ENCODE data around the gene WFDC8. TPM values are rescaled to one million over a fixed set of nuclear protein-coding genes. Genes with fewer than 3 reads are reported as not detected.

The WFDC8 gene
- total RNA-seq, 1 experiment from 2014 or later, result not detected

DNA sequence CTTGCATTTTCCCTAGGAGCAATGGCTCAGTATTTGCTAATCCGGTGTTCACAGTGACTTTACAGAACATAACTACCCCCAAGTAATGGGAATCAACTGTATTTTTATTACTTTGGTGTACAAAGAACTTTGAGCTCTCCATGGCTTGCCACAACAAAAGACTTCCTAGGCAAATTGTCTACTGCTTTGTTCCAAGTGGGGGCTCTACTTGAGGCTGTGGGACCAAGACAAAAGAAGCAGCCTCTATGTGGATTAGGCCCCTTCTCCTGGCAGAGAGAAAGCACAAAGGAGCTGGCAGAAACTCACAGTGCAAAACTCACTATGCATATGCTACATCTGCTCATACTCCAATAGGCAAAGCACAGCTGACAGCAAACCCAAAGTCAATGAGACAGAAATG lies 853 bp downstream of the WFDC8 start:
- Histone ChIP-seq H2AFZ (ENCODE audit: low read length) (no peak overlapping the region), H3K27ac (ENCODE audit: insufficient read length, low read depth, low read length) (no peak overlapping the region)
- H3K36me3 Mint-ChIP-seq (ENCODE audit: insufficient read depth in 1 of 3, low read depth in 3 of 3), result no peaks in the 10 kb centered on the region

More for the DNA sequence above, 853 bp downstream of the WFDC8 start:
- peaks cover 5% of the 10 kb centered on the region; the same call in 1 of the 2 replicates for H3K4me1 ChIP-seq (ENCODE audit: insufficient read depth, low read length)
- H2BK120ac ChIP-seq (ENCODE audit: low read depth, low read length, poor library complexity, severe bottlenecking), result no peak overlapping the region
- H3K23ac ChIP-seq (ENCODE audit: insufficient read length, low read depth, low read length), result no peak overlapping the region
- no peak overlapping the region for H3K56ac ChIP-seq (ENCODE audit: insufficient read length, low read depth, low read length)
- no peak overlapping the region for H3K9ac ChIP-seq (ENCODE audit: extremely low read depth, insufficient read length, low read length)
- H2BK5ac ChIP-seq (ENCODE audit: insufficient read length, low read length), result no peak overlapping the region
- DNase-seq, result peak; percentile 30
- H3K9me3 Mint-ChIP-seq, result no peaks in the 10 kb centered on the region
- H3K79me2 ChIP-seq (ENCODE audit: insufficient read depth, low read length), result no peaks in the 10 kb centered on the region
- WGBS (ENCODE audit: extremely low coverage, insufficient read length, low lambda C conversion rate), result no CpG with 5 or more reads among the region's 1 CpG
- H4K8ac ChIP-seq (replicated peaks; ENCODE audit: insufficient read length, low read depth, low read length), result no peak overlapping the region
- H4K20me1 ChIP-seq (ENCODE audit: control insufficient read depth, insufficient read depth, insufficient read length), result no peaks in the 10 kb centered on the region
- H2BK20ac ChIP-seq (ENCODE audit: low read depth, low read length, poor library complexity, severe bottlenecking), result no peak overlapping the region
- H3K9me3 ChIP-seq (ENCODE audit: control insufficient read depth, low read depth, low read length), result no peaks in the 10 kb centered on the region
- H3K27me3 Mint-ChIP-seq (ENCODE audit: low read depth), result peaks cover 2% of the 10 kb centered on the region; the same call in 1 of the 2 replicates
- H3K4me2 ChIP-seq (ENCODE audit: insufficient read depth, insufficient read length, low read length), result no peak overlapping the region
- no peak overlapping the region for H3K4ac ChIP-seq (ENCODE audit: low read depth, low read length)
- no peak for TF ChIP-seq CTCF (conservative IDR thresholded peaks at IDR 0.05)
- H3K27ac Mint-ChIP-seq, result peak overlapping the region; percentile 60 to 81 (median 76); a peak in 5 of 7 replicates
- no peak overlapping the region for H2AK5ac ChIP-seq (ENCODE audit: insufficient read length, low read length)
- no peak overlapping the region for H4K91ac ChIP-seq (ENCODE audit: insufficient read length, low read depth, low read length)
- H2BK15ac ChIP-seq (ENCODE audit: low read depth, low read length), result no peak overlapping the region
- no peak overlapping the region for H3K18ac ChIP-seq (ENCODE audit: insufficient read length, low read depth, low read length)
- H3K27me3 ChIP-seq (ENCODE audit: insufficient read depth, low read length), result no peaks in the 10 kb centered on the region
- no peaks in the 10 kb centered on the region for H3K23me2 ChIP-seq (ENCODE audit: insufficient read length, low read depth, low read length, poor library complexity, severe bottlenecking)
- H3K14ac ChIP-seq (ENCODE audit: insufficient read depth, low read length), result no peak overlapping the region
- H3K79me1 ChIP-seq (ENCODE audit: insufficient read depth, low read depth, low read length, poor library complexity, severe bottlenecking), result no peaks in the 10 kb centered on the region
- H2BK12ac ChIP-seq (ENCODE audit: insufficient read length, low read depth, low read length), result no peak overlapping the region
- H3K4me1 Mint-ChIP-seq, result peaks cover 37 to 41% of the 10 kb centered on the region in 2 experiments
- H3K4me3 Mint-ChIP-seq, result no peak overlapping the region
- no peak overlapping the region for H3T11ph ChIP-seq (ENCODE audit: low read length)
- H4K5ac ChIP-seq (ENCODE audit: insufficient read length, low read depth, low read length), result no peak overlapping the region

All from H9 (cell line).